ENCODE results near the gene FBXO31. TPM values are rescaled to one million over a fixed set of nuclear protein-coding genes. Genes with fewer than 3 reads are reported as not detected.

Gene FBXO31
- total RNA-seq, 1 donor from 2014 or later: 27.1 TPM

DNA sequence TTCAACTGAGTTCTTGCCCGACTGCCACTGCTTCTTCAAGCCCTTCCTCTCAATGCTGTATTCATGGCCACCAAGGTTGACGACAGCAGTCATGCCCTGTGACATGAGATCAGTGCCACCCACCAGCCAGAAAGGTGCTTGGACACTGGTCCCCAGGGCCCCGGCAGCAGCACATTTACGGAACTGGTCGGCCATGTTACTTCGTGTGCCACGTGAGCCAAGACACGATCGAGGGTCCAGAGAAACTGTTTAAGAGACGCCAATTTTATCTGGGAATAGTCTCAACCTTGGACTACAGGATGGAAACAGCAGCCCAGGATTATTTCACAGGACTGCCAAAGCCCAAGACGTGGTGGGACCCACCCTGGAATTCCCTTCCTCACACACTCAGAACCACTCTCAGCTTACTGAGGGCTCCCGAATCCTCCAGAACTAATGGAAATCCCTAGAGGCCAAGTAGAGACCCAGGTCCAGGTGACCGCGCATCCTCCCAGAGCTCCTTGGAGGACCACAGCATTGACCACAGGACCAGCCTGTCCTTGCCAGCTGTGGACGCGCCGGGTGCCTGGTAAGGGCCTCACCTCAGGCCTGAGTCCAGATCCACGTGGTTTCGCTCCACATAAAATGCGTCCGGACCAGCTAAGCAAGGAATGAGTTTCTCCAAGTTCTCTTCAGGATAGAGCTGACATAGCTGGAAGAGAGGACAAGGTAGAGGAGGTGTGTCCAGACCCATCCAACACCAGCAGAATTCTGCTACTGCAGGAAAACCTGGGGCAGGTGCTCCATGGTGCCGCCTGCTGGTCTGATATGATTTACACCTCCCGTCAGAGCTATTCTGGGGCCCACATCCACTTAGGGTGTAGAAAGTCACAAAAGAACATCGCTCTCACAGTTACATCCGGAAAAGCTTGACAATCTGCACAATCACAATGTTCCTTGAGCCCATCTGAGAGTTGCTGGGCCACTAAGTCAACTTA lies 36.7 kb upstream of the FBXO31 start:
- ATAC-seq (ENCODE audit: low read depth) (no peak), DNase-seq (no peak)
- ChIA-PET POLR2A (no interaction called here), CTCF (no interaction called here)
- no peak overlapping the region for H3K4me3 Mint-ChIP-seq
- no peaks in the 10 kb centered on the region for H3K4me1 Mint-ChIP-seq
- TF ChIP-seq, protein P1, sequence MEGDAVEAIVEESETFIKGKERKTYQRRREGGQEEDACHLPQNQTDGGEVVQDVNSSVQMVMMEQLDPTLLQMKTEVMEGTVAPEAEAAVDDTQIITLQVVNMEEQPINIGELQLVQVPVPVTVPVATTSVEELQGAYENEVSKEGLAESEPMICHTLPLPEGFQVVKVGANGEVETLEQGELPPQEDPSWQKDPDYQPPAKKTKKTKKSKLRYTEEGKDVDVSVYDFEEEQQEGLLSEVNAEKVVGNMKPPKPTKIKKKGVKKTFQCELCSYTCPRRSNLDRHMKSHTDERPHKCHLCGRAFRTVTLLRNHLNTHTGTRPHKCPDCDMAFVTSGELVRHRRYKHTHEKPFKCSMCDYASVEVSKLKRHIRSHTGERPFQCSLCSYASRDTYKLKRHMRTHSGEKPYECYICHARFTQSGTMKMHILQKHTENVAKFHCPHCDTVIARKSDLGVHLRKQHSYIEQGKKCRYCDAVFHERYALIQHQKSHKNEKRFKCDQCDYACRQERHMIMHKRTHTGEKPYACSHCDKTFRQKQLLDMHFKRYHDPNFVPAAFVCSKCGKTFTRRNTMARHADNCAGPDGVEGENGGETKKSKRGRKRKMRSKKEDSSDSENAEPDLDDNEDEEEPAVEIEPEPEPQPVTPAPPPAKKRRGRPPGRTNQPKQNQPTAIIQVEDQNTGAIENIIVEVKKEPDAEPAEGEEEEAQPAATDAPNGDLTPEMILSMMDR (IDR thresholded peaks at IDR 0.05): no peak
- H3K36me3 Mint-ChIP-seq (ENCODE audit: low read depth): peaks cover 3% of the 10 kb centered on the region
- no peaks in the 10 kb centered on the region for H3K9me3 Mint-ChIP-seq
- intact Hi-C loops (cut with micrococcal nuclease): no loop called here
- no peak overlapping the region for H3K27ac Mint-ChIP-seq
- no peaks in the 10 kb centered on the region for H3K27me3 Mint-ChIP-seq

- Mint-ChIP-seq H3K4me1 (no peaks in the 10 kb centered on the region), H3K27ac (no peak overlapping the region), H3K9me3 (no peaks in the 10 kb centered on the region), H3K36me3 (ENCODE audit: low read depth) (peaks cover 1% of the 10 kb centered on the region), H3K4me3 (no peak overlapping the region), H3K27me3 (no peaks in the 10 kb centered on the region)
- ATAC-seq (ENCODE audit: low read depth) (no peak), DNase-seq (no peak)
- TF ChIP-seq, protein P1 (IDR thresholded peaks at IDR 0.05): no peak
- intact Hi-C loops (cut with micrococcal nuclease): no loop called here
- ChIA-PET POLR2A (no interaction called here), CTCF (interaction anchor here (2.6 kb wide), 1 partner anchor 350 kb away, joined by 14 read pairs; no protein-coding TSS in a partner anchor)
Observed at GRCh38 chr16:87418644-87419043, 35.1 kb upstream of the FBXO31 start.

DNA sequence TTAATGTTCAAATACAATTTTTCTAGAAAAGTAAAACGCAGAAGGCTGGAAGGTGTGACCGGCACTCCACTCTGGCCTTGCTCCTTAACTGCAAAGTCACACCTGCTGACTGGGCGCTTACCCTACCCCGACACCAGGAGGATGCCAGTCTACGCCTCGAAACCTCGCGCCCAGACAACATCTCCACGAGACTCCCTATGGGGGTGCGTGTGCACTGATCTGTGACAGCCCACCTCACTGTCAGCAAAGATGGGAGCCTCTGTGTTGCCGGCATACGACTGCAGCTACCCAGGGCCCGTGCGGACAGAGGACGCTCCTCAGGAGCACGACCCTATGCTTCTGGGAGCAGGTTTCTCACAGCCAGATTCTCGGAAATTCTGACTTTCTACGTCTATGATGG lies 34.6 kb upstream of the FBXO31 start:
- DNase-seq: no peak
- Mint-ChIP-seq H3K27ac (no peak overlapping the region), H3K4me1 (no peaks in the 10 kb centered on the region), H3K9me3 (no peaks in the 10 kb centered on the region), H3K27me3 (no peaks in the 10 kb centered on the region), H3K36me3 (ENCODE audit: low read depth) (peaks cover 1% of the 10 kb centered on the region), H3K4me3 (no peak overlapping the region)
- TF ChIP-seq, protein P1 (IDR thresholded peaks at IDR 0.05): no peak
- ChIA-PET POLR2A (no interaction called here), CTCF (interaction anchor here (2.6 kb wide), 1 partner anchor 351 kb away, joined by 14 read pairs; no protein-coding TSS in a partner anchor)
- intact Hi-C loops (cut with micrococcal nuclease): no loop called here
- ATAC-seq (ENCODE audit: low read depth): no peak

GRCh38 chr16:87417528-87417910 lies 33.9 kb upstream of the FBXO31 start:
- Mint-ChIP-seq H3K27ac (no peak overlapping the region), H3K27me3 (no peaks in the 10 kb centered on the region), H3K4me1 (no peaks in the 10 kb centered on the region), H3K9me3 (no peaks in the 10 kb centered on the region), H3K36me3 (ENCODE audit: low read depth) (peaks cover 4% of the 10 kb centered on the region), H3K4me3 (no peak overlapping the region)
- ATAC-seq (ENCODE audit: low read depth): no peak
- no peak for DNase-seq
- POLR2A ChIA-PET: interaction anchor here (1.2 kb wide), 1 partner anchor 219 kb away, joined by 4 read pairs; no protein-coding TSS in a partner anchor
- CTCF ChIA-PET: interaction anchor here (1.3 to 3.2 kb wide), 4 partner anchors 21 to 351 kb away, joined by 3 to 50 read pairs (median 9); no protein-coding TSS in a partner anchor
- TF ChIP-seq, protein P1 (IDR thresholded peaks at IDR 0.05): no peak
- intact Hi-C loops (cut with micrococcal nuclease): loop anchor here (2.0 kb wide), 1 partner anchor 351 kb away; no protein-coding TSS in a partner anchor

All from activated B cell treated with CpG ODN at 0.5 μM for 24 hours (primary cell).